ENCODE data around the gene DIAPH3. TPM values are rescaled to one million over a fixed set of nuclear protein-coding genes. Genes with fewer than 3 reads are reported as not detected.

Gene DIAPH3
- total RNA-seq, 1 experiment from 2014 or later, result 11.4 TPM

GRCh38 chr13:59883885-59884284 is 279.8 kb downstream of the DIAPH3 start:
- no peaks in the 10 kb centered on the region for H3K36me3 Mint-ChIP-seq (ENCODE audit: insufficient read depth, unreplicated experiment)
- no peak overlapping the region for H3K4me3 Mint-ChIP-seq (ENCODE audit: low read depth, unreplicated experiment)
- TF ChIP-seq CTCF (IDR thresholded peaks at IDR 0.05; ENCODE audit: unreplicated experiment), result no peak
- CTCF ChIA-PET, result no interaction called here
- no peak overlapping the region for H3K27ac Mint-ChIP-seq (ENCODE audit: unreplicated experiment)
- no TSS peak for BruUV-seq (replicated peaks)
- no peaks in the 10 kb centered on the region for H3K9me3 Mint-ChIP-seq (ENCODE audit: low read depth, unreplicated experiment)
- H3K27me3 Mint-ChIP-seq (ENCODE audit: unreplicated experiment), result no peaks in the 10 kb centered on the region
- DNase-seq, result no peak
- no peaks in the 10 kb centered on the region for H3K4me1 Mint-ChIP-seq (ENCODE audit: low read depth, unreplicated experiment)
- intact Hi-C loops (cut with micrococcal nuclease; ENCODE audit: unreplicated experiment), result no loop called here

GRCh38 chr13:59880468-59880867 is 283.3 kb downstream of the DIAPH3 start:
- TF ChIP-seq CTCF (IDR thresholded peaks at IDR 0.05; ENCODE audit: unreplicated experiment), result no peak
- no TSS peak for BruUV-seq (replicated peaks)
- no peaks in the 10 kb centered on the region for H3K9me3 Mint-ChIP-seq (ENCODE audit: low read depth, unreplicated experiment)
- H3K4me3 Mint-ChIP-seq (ENCODE audit: low read depth, unreplicated experiment), result no peak overlapping the region
- no peaks in the 10 kb centered on the region for H3K36me3 Mint-ChIP-seq (ENCODE audit: insufficient read depth, unreplicated experiment)
- H3K27ac Mint-ChIP-seq (ENCODE audit: unreplicated experiment), result no peak overlapping the region
- intact Hi-C loops (cut with micrococcal nuclease; ENCODE audit: unreplicated experiment), result no loop called here
- H3K27me3 Mint-ChIP-seq (ENCODE audit: unreplicated experiment), result no peaks in the 10 kb centered on the region
- DNase-seq, result no peak
- no peaks in the 10 kb centered on the region for H3K4me1 Mint-ChIP-seq (ENCODE audit: low read depth, unreplicated experiment)
- CTCF ChIA-PET, result no interaction called here

- DNase-seq, result no peak
- BruUV-seq (replicated peaks), result no TSS peak
- H3K4me1 Mint-ChIP-seq (ENCODE audit: low read depth, unreplicated experiment), result no peaks in the 10 kb centered on the region
- no peak overlapping the region for H3K27ac Mint-ChIP-seq (ENCODE audit: unreplicated experiment)
- CTCF ChIA-PET, result no interaction called here
- H3K4me3 Mint-ChIP-seq (ENCODE audit: low read depth, unreplicated experiment), result no peak overlapping the region
- no peaks in the 10 kb centered on the region for H3K27me3 Mint-ChIP-seq (ENCODE audit: unreplicated experiment)
- TF ChIP-seq CTCF (IDR thresholded peaks at IDR 0.05; ENCODE audit: unreplicated experiment), result no peak
- intact Hi-C loops (cut with micrococcal nuclease; ENCODE audit: unreplicated experiment), result no loop called here
- no peaks in the 10 kb centered on the region for H3K36me3 Mint-ChIP-seq (ENCODE audit: insufficient read depth, unreplicated experiment)
- no peaks in the 10 kb centered on the region for H3K9me3 Mint-ChIP-seq (ENCODE audit: low read depth, unreplicated experiment)
Observed at GRCh38 chr13:59879281-59879680, 284.4 kb downstream of the DIAPH3 start.

- Mint-ChIP-seq H3K27ac (ENCODE audit: unreplicated experiment) (no peak overlapping the region), H3K27me3 (ENCODE audit: unreplicated experiment) (no peaks in the 10 kb centered on the region), H3K4me3 (ENCODE audit: low read depth, unreplicated experiment) (no peak overlapping the region), H3K36me3 (ENCODE audit: insufficient read depth, unreplicated experiment) (no peaks in the 10 kb centered on the region), H3K4me1 (ENCODE audit: low read depth, unreplicated experiment) (no peaks in the 10 kb centered on the region), H3K9me3 (ENCODE audit: low read depth, unreplicated experiment) (no peaks in the 10 kb centered on the region)
- intact Hi-C loops (cut with micrococcal nuclease; ENCODE audit: unreplicated experiment), result no loop called here
- TF ChIP-seq CTCF (IDR thresholded peaks at IDR 0.05; ENCODE audit: unreplicated experiment), result no peak
- CTCF ChIA-PET, result no interaction called here
- no peak for DNase-seq
- BruUV-seq (replicated peaks), result no TSS peak
Observed at GRCh38 chr13:59877933-59878332, 285.8 kb downstream of the DIAPH3 start.

GRCh38 chr13:59874973-59875372 is 288.8 kb downstream of the DIAPH3 start:
- no peaks in the 10 kb centered on the region for H3K9me3 Mint-ChIP-seq (ENCODE audit: low read depth, unreplicated experiment)
- no peaks in the 10 kb centered on the region for H3K4me1 Mint-ChIP-seq (ENCODE audit: low read depth, unreplicated experiment)
- H3K27ac Mint-ChIP-seq (ENCODE audit: unreplicated experiment), result no peak overlapping the region
- DNase-seq, result no peak
- CTCF ChIA-PET, result no interaction called here
- intact Hi-C loops (cut with micrococcal nuclease; ENCODE audit: unreplicated experiment), result no loop called here
- H3K4me3 Mint-ChIP-seq (ENCODE audit: low read depth, unreplicated experiment), result no peak overlapping the region
- H3K36me3 Mint-ChIP-seq (ENCODE audit: insufficient read depth, unreplicated experiment), result no peaks in the 10 kb centered on the region
- H3K27me3 Mint-ChIP-seq (ENCODE audit: unreplicated experiment), result no peaks in the 10 kb centered on the region
- no TSS peak for BruUV-seq (replicated peaks)
- TF ChIP-seq CTCF (IDR thresholded peaks at IDR 0.05; ENCODE audit: unreplicated experiment), result no peak

All from Calu3 (cell line).